SK-N-SH (cell line): ENCODE results near the gene TMEM41A. TPM values are rescaled to one million over a fixed set of nuclear protein-coding genes. Genes with fewer than 3 reads are reported as not detected.

Experiments
- CTCF ChIA-PET: fragments of 300-600, 350-600 bp; formaldehyde crosslinking; extraction: SDS; loops from one replicate; lab custom pipeline; 2021; lab: Yijun Ruan, JAX
- POLR2A ChIA-PET: fragments of 350-600 bp; sonication (Branson Sonifier 250); formaldehyde crosslinking; extraction: SDS; loops from one replicate; lab custom pipeline; 2020; ENCODE audit warnings: antibody characterized with exemption, inconsistent platforms; lab: Yijun Ruan, JAX
- DNase-seq: peaks from one replicate; pipeline ENCODE4 v3.0.0; 2012
- H2AFZ ChIP-seq: fragments of 200-600 bp; sonication (generic); 2 replicates; pipeline ENCODE4 v1.8.1; 2016; ENCODE audit warnings: antibody characterized with exemption, mild to moderate bottlenecking, low read depth
- H3F3A ChIP-seq: fragments of 200-600 bp; sonication (generic); replicated peaks from 2 replicates; pipeline ENCODE3; 2016; ENCODE audit warnings: antibody characterized with exemption, mild to moderate bottlenecking; ENCODE audit not compliant: insufficient read depth
- H3K27ac ChIP-seq, 2 experiments: fragments of 200-500 bp in 1 of 2; fragments of 200-600 bp in 1 of 2; sonication (Bioruptor generic) in 1 of 2; sonication (generic), shearing (Covaris generic) in 1 of 2; 2 replicates each; pipeline versions ENCODE4 v1.5.1 to v1.6.1; 2014 to 2016; ENCODE audit warnings: low read depth in 2 of 2, inconsistent platforms in 1 of 2, low read length in 1 of 2, mild to moderate bottlenecking in 1 of 2, mixed read lengths in 1 of 2
- H3K27me3 ChIP-seq: fragments of 200-600 bp; sonication (generic), shearing (Covaris generic); 2 replicates; pipeline ENCODE4 v1.6.1; 2016; ENCODE audit warnings: mixed run types; ENCODE audit not compliant: insufficient read depth
- H3K36me3 ChIP-seq, 2 experiments: fragments of 200-500 bp in 1 of 2; fragments of 200-600 bp in 1 of 2; sonication (Bioruptor generic) in 1 of 2; sonication (generic) in 1 of 2; replicated peaks in 1 of 2; 2 replicates each; pipeline versions ENCODE3 to v1.5.1; 2014 to 2016; ENCODE audit warnings: low read length in 1 of 2, mild to moderate bottlenecking in 1 of 2; ENCODE audit not compliant: insufficient read depth in 2 of 2, control insufficient read depth in 1 of 2
- H3K4me1 ChIP-seq, 2 experiments: fragments of 200-500 bp in 1 of 2; fragments of 200-600 bp in 1 of 2; sonication (Bioruptor generic) in 1 of 2; sonication (generic), shearing (Covaris generic) in 1 of 2; 2 replicates each; pipeline versions ENCODE4 v1.5.1 to v1.6.1; 2014 to 2016; ENCODE audit warnings: low read depth in 1 of 2, low read length in 1 of 2, mixed run types in 1 of 2; ENCODE audit not compliant: insufficient read depth in 2 of 2, control insufficient read depth in 1 of 2
- H3K4me2 ChIP-seq: fragments of 200-600 bp; sonication (generic), shearing (Covaris generic); 2 replicates; pipeline ENCODE4 v1.6.1; 2017; ENCODE audit warnings: mixed run types
- H3K4me3 ChIP-seq, 2 experiments: fragments of 200-500 bp in 1 of 2; fragments of 200-600 bp in 1 of 2; sonication (Bioruptor generic) in 1 of 2; sonication (generic), shearing (Covaris generic) in 1 of 2; 2 replicates each; pipeline versions ENCODE4 v1.5.1 to v1.8.1; 2014 to 2016; ENCODE audit warnings: low read depth in 2 of 2, inconsistent platforms in 1 of 2, low read length in 1 of 2, mild to moderate bottlenecking in 1 of 2, mixed read lengths in 1 of 2, moderate library complexity in 1 of 2
- H3K79me2 ChIP-seq: fragments of 200-600 bp; sonication (generic); 2 replicates; pipeline ENCODE4 v1.8.1; 2017; ENCODE audit warnings: mild to moderate bottlenecking; ENCODE audit not compliant: insufficient read depth
- H3K9ac ChIP-seq: fragments of 200-600 bp; sonication (generic); 2 replicates; pipeline ENCODE4 v1.6.1; 2017; ENCODE audit warnings: mixed run types
- H3K9me2 ChIP-seq: fragments of 200-600 bp; sonication (generic); 2 replicates; pipeline ENCODE4 v1.6.1; 2017; ENCODE audit warnings: mixed run types
- H3K9me3 ChIP-seq: fragments of 200-600 bp; sonication (generic); 2 replicates; pipeline ENCODE4 v1.6.1; 2017; ENCODE audit warnings: mixed run types, mild to moderate bottlenecking, moderate library complexity
- H4K20me1 ChIP-seq: fragments of 200-600 bp; sonication (generic); 2 replicates; pipeline ENCODE4 v1.6.1; 2017; ENCODE audit warnings: mild to moderate bottlenecking, mixed run types; ENCODE audit not compliant: insufficient read depth
- CTCF ChIP-seq: fragments of 200-600 bp; sonication (generic); IDR thresholded peaks from 2 replicates; pipeline ENCODE4 v1.6.1; 2017; ENCODE audit warnings: antibody characterized with exemption, mild to moderate bottlenecking, moderate library complexity
- ELF1 ChIP-seq: IDR thresholded peaks from 2 replicates; pipeline ENCODE4 v1.4.0; 2012
- EP300 ChIP-seq, 2 experiments: IDR thresholded peaks; 2 replicates each; pipeline versions ENCODE4 v1.4.0 to v1.6.1; 2012; ENCODE audit warnings: borderline replicate concordance in 1 of 2, low read depth in 1 of 2, low read length in 1 of 2
- GABPA ChIP-seq: IDR thresholded peaks from 2 replicates; pipeline ENCODE4 v1.4.0; 2012; ENCODE audit warnings: low read depth, mild to moderate bottlenecking
- IRF3 ChIP-seq: fragments of 150-350 bp; IDR thresholded peaks from 2 replicates; pipeline ENCODE4 v1.6.1; 2016; ENCODE audit warnings: mild to moderate bottlenecking, low read depth, low read length
- MAX ChIP-seq: IDR thresholded peaks from 2 replicates; pipeline ENCODE4 v1.4.0; 2012; ENCODE audit warnings: low read depth
- NFIC ChIP-seq: IDR thresholded peaks from 2 replicates; pipeline ENCODE4 v1.4.0; 2012; ENCODE audit warnings: borderline replicate concordance
- NRF1 ChIP-seq: IDR thresholded peaks from 2 replicates; pipeline ENCODE4 v1.6.1; 2012; ENCODE audit warnings: low read depth, mild to moderate bottlenecking, low read length
- POLR2AphosphoS5 ChIP-seq: IDR thresholded peaks from 2 replicates; pipeline ENCODE4 v1.6.1; 2012; ENCODE audit warnings: low read depth, low read length
- RAD21 ChIP-seq: IDR thresholded peaks from 2 replicates; pipeline ENCODE4 v1.6.1; 2012; ENCODE audit warnings: mild to moderate bottlenecking, low read length
- REST ChIP-seq: IDR thresholded peaks from 2 replicates; pipeline ENCODE4 v1.6.1; 2012; ENCODE audit warnings: mild to moderate bottlenecking, low read depth, low read length, moderate library complexity
- RFX5 ChIP-seq: IDR thresholded peaks from 2 replicates; pipeline ENCODE4 v1.6.1; 2012; ENCODE audit warnings: mild to moderate bottlenecking, improper control_type of control experiment, low read length
- SIN3A ChIP-seq: IDR thresholded peaks from 2 replicates; pipeline ENCODE4 v1.6.1; 2012; ENCODE audit warnings: low read depth, mild to moderate bottlenecking, low read length, moderate library complexity, borderline replicate concordance
- SMC3 ChIP-seq: IDR thresholded peaks from 2 replicates; pipeline ENCODE4 v1.6.1; 2012; ENCODE audit warnings: low read depth, low read length, improper control_type of control experiment
- TAF1 ChIP-seq: IDR thresholded peaks from 2 replicates; pipeline ENCODE4 v1.6.1; 2012; ENCODE audit warnings: low read depth, mild to moderate bottlenecking, low read length, moderate library complexity, borderline replicate concordance
- TCF12 ChIP-seq: IDR thresholded peaks from 2 replicates; pipeline ENCODE4 v1.4.0; 2012
- USF1 ChIP-seq: IDR thresholded peaks from 2 replicates; pipeline ENCODE4 v1.4.0; 2012; ENCODE audit warnings: low read depth, borderline replicate concordance
- YY1 ChIP-seq: IDR thresholded peaks from 2 replicates; pipeline ENCODE4 v1.4.0; 2012; ENCODE audit warnings: low read depth, mild to moderate bottlenecking
- ZBTB33 ChIP-seq: IDR thresholded peaks from 2 replicates; pipeline ENCODE4 v1.4.0; 2012; ENCODE audit warnings: low read depth, borderline replicate concordance
- WGBS: methylation state at CpG from one replicate; pipeline ENCODE4 v1.1.6; 2017; ENCODE audit warnings: low lambda C conversion rate; 5-methylcytosine and 5-hydroxymethylcytosine counted together
- polyA plus RNA-seq, 3 experiments: library from polyadenylated mRNA; depleted of rRNA; stranded (reverse); fragments of >200 nt; gene quantifications; 2 replicates each; pipeline ENCODE4 v1.2.3, GENCODE V29; 2012

The TMEM41A gene
- polyA plus RNA-seq (2012; rRNA removed), result 9.4 and 12.0 TPM in 2 replicates
- 12.3 and 12.8 TPM in 2 replicates for polyA plus RNA-seq (2012; cell fraction: cytosol; rRNA removed)
- 7.9 and 8.8 TPM in 2 replicates for polyA plus RNA-seq (2012; cell fraction: nucleus; rRNA removed)

- H3K9me3 ChIP-seq, result no peaks in the 10 kb centered on the region
- no peaks in the 10 kb centered on the region for H3K27me3 ChIP-seq
- H4K20me1 ChIP-seq, result no peaks in the 10 kb centered on the region
- 2% methylated on average over 22 of the region's 82 CpGs for WGBS
- peaks cover 9 to 21% of the 10 kb centered on the region in 2 experiments for H3K36me3 ChIP-seq
- H3K9me2 ChIP-seq, result no peaks in the 10 kb centered on the region
- H3F3A ChIP-seq, result peaks cover 4% of the 10 kb centered on the region
- ChIA-PET CTCF (interaction anchor here (1.1 kb wide), 1 partner anchor 60 kb away, joined by 3 read pairs; no protein-coding TSS in a partner anchor), POLR2A (interaction anchor here (0.6 to 1.0 kb wide), 3 partner anchors 87 to 379 kb away, joined by 3 read pairs; no protein-coding TSS in a partner anchor)
- peaks cover 18% of the 10 kb centered on the region; the same call in 1 of the 2 replicates for H3K79me2 ChIP-seq
- H2AFZ ChIP-seq, result peak within 1 kb of the TSS; percentile 98
- peak; percentile 98 for DNase-seq
- peak within 1 kb of the TSS; percentile 94 for H3K4me2 ChIP-seq
- peaks cover 0 to 4% of the 10 kb centered on the region in 2 experiments; a peak in 2 of 4 replicates for H3K4me1 ChIP-seq
- H3K9ac ChIP-seq, result peak within 1 kb of the TSS; percentile 93
- H3K4me3 ChIP-seq, result peak within 1 kb of the TSS; percentile 77 to 99
- H3K27ac ChIP-seq, result peak within 1 kb of the TSS; percentile 65 to 73
- TF ChIP-seq RAD21 (peak; percentile 17), NRF1 (no peak), SMC3 (0 out of 2 replicates have a peak, but pooled peaks have one; percentile 20), POLR2AphosphoS5 (peak; percentile 89), MAX (peak; percentile 78), TCF12 (peak; percentile 13; the same call in 1 of the 2 replicates), ELF1 (peak; percentile 46; the same call in 1 of the 2 replicates), TAF1 (peak; percentile 97), IRF3 (no peak), YY1 (peak; percentile 65; the same call in 1 of the 2 replicates), EP300 (IDR thresholded peaks at IDR 0.05; ENCODE audit: borderline replicate concordance in 1 of 2, low read depth in 1 of 2, low read length in 1 of 2) (no peak; a peak in 1 of 4 replicates), NFIC (no peak), CTCF (no peak), SIN3A (peak; percentile 86; the same call in 1 of the 2 replicates), GABPA (peak; percentile 75), ZBTB33 (no peak), RFX5 (no peak), REST (peak; percentile 74), USF1 (peak; percentile 28)
These were observed at the start of gene TMEM41A for GRCh38 chr3:185498503-185499396. TSS of gene TMEM41A (minus strand) at chr3:185499035. CDS start at chr3:185498961, 74 bp downstream.
